Ovary (tissue), 9 donors: ENCODE measurements around the gene SMIM41. TPM values are rescaled to one million over a fixed set of nuclear protein-coding genes. Genes with fewer than 3 reads are reported as not detected.

ENCODE experiments used
- DNase-seq, 5 donors: peaks; one replicate each; pipeline ENCODE4 v3.0.0-alpha.2; 2019 to 2020
- H3K27ac ChIP-seq, 2 donors: fragments of 200-600 bp; one replicate each; pipeline versions ENCODE4 v1.5.1 to v1.8.0; 2019 to 2022
- H3K27me3 ChIP-seq: fragments of 200-600 bp; one replicate; pipeline ENCODE4 v1.8.0; 2022
- H3K36me3 ChIP-seq: fragments of 200-600 bp; sonication (generic); one replicate; pipeline ENCODE4 v1.5.1; 2019
- H3K4me1 ChIP-seq: one replicate; pipeline ENCODE4 v1.8.1; 2013; ENCODE audit warnings: mild to moderate bottlenecking, moderate library complexity; ENCODE audit not compliant: insufficient read depth
- H3K4me3 ChIP-seq: fragments of 200-600 bp; sonication (generic); one replicate; pipeline ENCODE4 v1.5.1; 2017
- H3K9me3 ChIP-seq, 2 donors: fragments of 200-600 bp in 1 of 2; sonication (generic) in 1 of 2; one replicate each; pipeline versions ENCODE4 v1.5.1 to v1.8.1; 2013 to 2019; ENCODE audit warnings: mild to moderate bottlenecking in 1 of 2, moderate library complexity in 1 of 2
- EP300 ChIP-seq: sonication (generic); formaldehyde crosslinking; IDR thresholded peaks from one replicate; pipeline ENCODE4 v1.6.1; 2017; ENCODE audit warnings: antibody characterized with exemption
- POLR2A ChIP-seq: fragments of 450-650 bp; IDR thresholded peaks from one replicate; pipeline ENCODE4 v1.6.1; 2017; ENCODE audit warnings: antibody characterized with exemption, mild to moderate bottlenecking, moderate library complexity
- WGBS, 3 donors: extraction: QIAGEN DNeasy Blood & Tissue Kit in 1 of 3; methylation state at CpG; one replicate each; pipeline versions ENCODE4 v1.1.5 to v1.1.7; 2013 to 2017; 5-methylcytosine and 5-hydroxymethylcytosine counted together
- intact Hi-C, 4 donors: fragments of 100-400 bp; cut with DNase I; formaldehyde crosslinking; loops; one replicate each; pipeline versions ENCODE4 v1.11.0 to v1.15.1; 2022 to 2023
- polyA plus RNA-seq, 2 donors: library from polyadenylated mRNA; stranded (reverse); fragments of 200-250 nt in 1 of 2; fragments of 350-450 nt in 1 of 2; fragmentation: Illumina TruSeq in 1 of 2; extraction: RNeasy Lipid Tissue Mini Kit (QIAGEN cat#74804) in 1 of 2; gene quantifications; one replicate each; pipeline ENCODE4 v1.2.3, GENCODE V29; 2013 to 2014
- total RNA-seq, 7 donors: library from RNA; depleted of rRNA in 2 of 7; stranded (reverse); fragments of >200 nt in 2 of 7; fragmentation: NEBNext Ultra II Directional in 3 of 7; extraction: Animal tissue kit (Norgen Biotek cat#: 25700) in 3 of 7; gene quantifications; one replicate each; pipeline versions ENCODE4 v1.1.0 to v1.2.4, GENCODE V29; 2016 to 2023
- TF ChIP-seq, protein P1 (sequence below), 3 donors: fragments of 450-650 bp in 2 of 3; fragments of 200-600 bp in 1 of 3; IDR thresholded peaks; one replicate each; pipeline versions ENCODE4 v1.5.1 to v1.8.0; 2016 to 2022; ENCODE audit warnings: antibody characterized with exemption in 3 of 3, mild to moderate bottlenecking in 1 of 3
- donor health status: DM: no; HTN: no; CAD: no; lungs with moderate emphysema.
- donor health status: DM: no; HTN: no; CAD: no.
- donor health status: Bipolar disorder and iron deficiency.
- donor health status: DM: yes; HTN: yes; CAD: no.
- donor health status: DM: no; HTN: no; CAD: no.
- donor health status: DM: yes; HTN: yes; CAD: no.

The SMIM41 gene
- total and polyA plus RNA-seq, 9 donors: 0.32 to 4.5 (median 2.8) TPM

DNA sequence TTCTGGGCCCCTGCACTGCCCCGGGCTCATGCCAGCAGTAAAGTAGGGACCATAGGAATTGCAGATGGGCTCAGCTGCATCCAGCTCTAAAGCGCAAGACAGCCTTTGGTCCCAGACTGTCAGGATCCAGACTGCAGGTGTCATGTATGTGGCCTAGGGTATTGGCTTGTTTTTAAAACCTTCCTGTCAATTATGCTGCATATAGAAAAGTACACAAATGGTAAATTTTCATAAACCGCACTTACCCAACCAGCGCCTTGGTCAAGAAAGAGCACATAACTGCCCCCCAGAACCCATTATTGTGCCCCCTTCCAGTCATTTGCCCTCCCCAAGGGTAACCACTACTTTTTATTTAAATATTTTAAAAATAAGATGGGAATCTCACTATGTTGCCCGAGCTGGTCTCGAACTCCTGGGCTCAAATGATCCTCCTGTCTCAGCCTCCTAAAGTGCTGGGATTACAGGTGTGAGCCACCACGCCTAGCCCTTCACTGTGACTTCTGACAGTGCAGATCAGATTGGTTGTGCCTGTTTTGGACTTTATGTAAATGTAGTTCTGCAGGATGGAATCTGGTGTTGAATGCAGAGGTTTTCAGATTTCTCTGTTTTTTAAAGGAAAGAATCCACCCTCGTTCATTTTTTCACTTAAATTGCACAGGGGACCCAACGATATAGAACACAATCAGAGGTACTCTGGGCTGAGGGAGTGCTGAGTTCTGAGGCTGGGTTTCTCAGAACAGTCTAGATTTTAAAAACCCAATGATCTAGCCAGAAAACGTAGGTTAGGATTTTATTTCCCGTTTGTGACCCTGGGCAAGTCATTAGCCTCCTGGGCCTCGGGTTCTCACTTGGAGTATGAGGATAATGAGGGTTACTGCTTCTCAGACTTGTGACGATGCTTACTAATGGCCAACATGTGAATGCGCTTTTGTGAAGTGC, 21.6 kb upstream of the SMIM41 start:
- 87 to 93% (median 90%) methylated on average over 14 of the region's 14 CpGs for WGBS, 3 donors
- Histone ChIP-seq H3K9me3 (no peaks in the 10 kb centered on the region), H3K36me3 (no peaks in the 10 kb centered on the region), H3K27me3 (no peaks in the 10 kb centered on the region), H3K4me3 (no peak overlapping the region), H3K4me1 (peaks cover 10% of the 10 kb centered on the region), H3K27ac (no peak overlapping the region)
- intact Hi-C loops: no loop called here
- DNase-seq: peak in 1 of 5 donors; percentile 44
- TF ChIP-seq, protein P1, sequence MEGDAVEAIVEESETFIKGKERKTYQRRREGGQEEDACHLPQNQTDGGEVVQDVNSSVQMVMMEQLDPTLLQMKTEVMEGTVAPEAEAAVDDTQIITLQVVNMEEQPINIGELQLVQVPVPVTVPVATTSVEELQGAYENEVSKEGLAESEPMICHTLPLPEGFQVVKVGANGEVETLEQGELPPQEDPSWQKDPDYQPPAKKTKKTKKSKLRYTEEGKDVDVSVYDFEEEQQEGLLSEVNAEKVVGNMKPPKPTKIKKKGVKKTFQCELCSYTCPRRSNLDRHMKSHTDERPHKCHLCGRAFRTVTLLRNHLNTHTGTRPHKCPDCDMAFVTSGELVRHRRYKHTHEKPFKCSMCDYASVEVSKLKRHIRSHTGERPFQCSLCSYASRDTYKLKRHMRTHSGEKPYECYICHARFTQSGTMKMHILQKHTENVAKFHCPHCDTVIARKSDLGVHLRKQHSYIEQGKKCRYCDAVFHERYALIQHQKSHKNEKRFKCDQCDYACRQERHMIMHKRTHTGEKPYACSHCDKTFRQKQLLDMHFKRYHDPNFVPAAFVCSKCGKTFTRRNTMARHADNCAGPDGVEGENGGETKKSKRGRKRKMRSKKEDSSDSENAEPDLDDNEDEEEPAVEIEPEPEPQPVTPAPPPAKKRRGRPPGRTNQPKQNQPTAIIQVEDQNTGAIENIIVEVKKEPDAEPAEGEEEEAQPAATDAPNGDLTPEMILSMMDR (IDR thresholded peaks at IDR 0.05): no peak
- TF ChIP-seq EP300: no peak
- no peak for TF ChIP-seq POLR2A

DNA sequence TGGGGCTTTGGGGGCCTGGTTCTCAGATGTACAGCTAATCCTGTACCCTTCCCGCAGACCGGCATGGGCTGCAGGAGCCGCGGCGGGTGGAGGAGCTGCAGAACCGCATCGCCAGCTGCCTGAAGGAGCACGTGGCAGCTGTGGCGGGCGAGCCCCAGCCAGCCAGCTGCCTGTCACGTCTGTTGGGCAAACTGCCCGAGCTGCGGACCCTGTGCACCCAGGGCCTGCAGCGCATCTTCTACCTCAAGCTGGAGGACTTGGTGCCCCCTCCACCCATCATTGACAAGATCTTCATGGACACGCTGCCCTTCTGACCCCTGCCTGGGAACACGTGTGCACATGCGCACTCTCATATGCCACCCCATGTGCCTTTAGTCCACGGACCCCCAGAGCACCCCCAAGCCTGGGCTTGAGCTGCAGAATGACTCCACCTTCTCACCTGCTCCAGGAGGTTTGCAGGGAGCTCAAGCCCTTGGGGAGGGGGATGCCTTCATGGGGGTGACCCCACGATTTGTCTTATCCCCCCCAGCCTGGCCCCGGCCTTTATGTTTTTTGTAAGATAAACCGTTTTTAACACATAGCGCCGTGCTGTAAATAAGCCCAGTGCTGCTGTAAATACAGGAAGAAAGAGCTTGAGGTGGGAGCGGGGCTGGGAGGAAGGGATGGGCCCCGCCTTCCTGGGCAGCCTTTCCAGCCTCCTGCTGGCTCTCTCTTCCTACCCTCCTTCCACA, 20.7 kb upstream of the SMIM41 start:
- no peaks in the 10 kb centered on the region for H3K36me3 ChIP-seq
- intact Hi-C loops: no loop called here
- TF ChIP-seq POLR2A: peak; percentile 33
- TF ChIP-seq, protein P1 (IDR thresholded peaks at IDR 0.05): no peak
- H3K4me1 ChIP-seq: peaks cover 12% of the 10 kb centered on the region
- WGBS, 3 donors: 79 to 82% (median 80%) methylated on average over 25 of the region's 25 CpGs
- DNase-seq: peak; percentile 48 to 86 (median 76)
- H3K27me3 ChIP-seq: no peaks in the 10 kb centered on the region
- H3K4me3 ChIP-seq: no peak overlapping the region
- H3K27ac ChIP-seq: no peak overlapping the region
- H3K9me3 ChIP-seq: no peaks in the 10 kb centered on the region

DNA sequence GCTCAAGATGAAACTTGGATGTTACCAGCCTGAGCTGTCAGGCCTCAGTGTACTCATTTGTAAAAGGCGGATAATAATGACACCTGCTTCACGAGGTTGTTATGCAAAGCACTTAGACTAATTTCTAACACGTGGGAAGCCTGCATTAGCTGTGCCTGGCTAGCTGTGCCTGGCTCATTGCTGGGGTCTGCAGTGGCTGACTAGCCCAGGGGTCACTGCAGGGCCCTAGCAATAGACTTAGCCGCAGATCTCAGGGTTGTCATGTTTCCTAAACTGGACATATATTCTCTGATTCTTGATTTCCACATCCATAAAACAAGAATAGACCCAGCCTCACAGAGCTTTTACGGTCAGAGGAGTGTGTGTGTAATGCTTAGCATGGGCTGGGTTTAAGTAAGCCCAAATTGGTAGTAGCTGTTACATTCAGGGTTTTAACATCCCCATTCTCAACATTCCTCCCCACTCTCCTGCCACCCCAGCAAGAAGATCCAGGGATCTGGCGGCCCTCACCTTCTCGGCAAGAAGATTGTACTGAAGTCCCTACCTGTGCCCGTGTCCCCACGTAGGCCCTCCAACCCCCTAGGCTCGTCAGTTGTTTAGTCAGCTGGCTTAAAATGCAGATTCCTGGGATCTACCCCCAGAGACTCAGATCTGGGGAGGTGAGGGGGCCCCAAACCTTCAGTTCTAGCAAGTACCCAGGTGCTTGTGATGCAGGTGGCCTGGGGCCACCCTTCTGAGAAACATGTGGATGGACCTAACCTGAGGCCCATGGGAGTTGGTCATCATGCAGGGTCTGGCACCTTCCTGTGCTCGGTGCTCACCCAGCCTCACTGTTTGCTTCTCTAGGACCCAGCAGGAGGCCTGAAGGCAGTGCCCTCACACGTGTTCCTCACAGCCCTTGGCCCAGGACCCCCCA, 19.7 kb upstream of the SMIM41 start:
- 79 to 80% (median 80%) methylated on average over 12 of the region's 12 CpGs for WGBS, 3 donors
- peaks cover 17% of the 10 kb centered on the region for H3K4me1 ChIP-seq

DNA sequence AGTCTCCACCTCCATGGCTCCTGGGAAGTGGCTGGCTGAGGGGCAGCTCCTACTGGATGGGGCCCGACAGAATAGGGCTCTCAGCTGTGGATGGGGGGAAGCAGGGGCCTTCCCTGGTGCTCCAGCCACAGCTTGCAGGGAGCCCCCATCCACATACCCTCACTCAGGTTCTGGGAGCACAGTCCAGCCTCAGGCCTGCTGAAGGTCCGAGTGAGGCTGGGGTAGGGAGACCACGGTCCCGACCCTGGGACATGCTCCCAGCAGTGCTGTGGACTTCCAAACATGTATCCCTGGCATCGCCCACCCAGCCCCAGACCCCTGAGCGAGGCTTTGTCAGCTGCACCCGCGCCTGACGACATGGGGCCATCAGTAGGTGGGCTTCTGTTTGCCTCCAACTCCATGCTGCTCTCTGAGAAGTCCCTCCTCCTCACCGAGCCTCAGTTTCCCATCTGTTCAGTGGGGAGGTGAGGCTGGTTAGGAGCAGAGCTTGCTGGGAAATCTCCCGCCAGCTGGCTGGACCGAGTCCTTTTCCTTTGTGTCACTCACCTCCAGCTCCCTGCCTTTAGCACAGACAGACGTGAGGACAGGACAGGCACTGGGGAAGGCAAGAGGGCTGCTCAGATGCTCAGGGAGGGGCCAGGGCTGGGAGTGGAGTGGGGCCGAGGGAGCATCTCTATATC, 18.9 kb upstream of the SMIM41 start:
- Histone ChIP-seq H3K36me3 (no peaks in the 10 kb centered on the region), H3K4me1 (peaks cover 17% of the 10 kb centered on the region), H3K9me3 (no peaks in the 10 kb centered on the region), H3K4me3 (no peak overlapping the region), H3K27me3 (no peaks in the 10 kb centered on the region), H3K27ac (no peak overlapping the region)
- 81 to 86% (median 82%) methylated on average over 14 of the region's 14 CpGs for WGBS, 3 donors
- TF ChIP-seq, protein P1 (IDR thresholded peaks at IDR 0.05): no peak
- TF ChIP-seq POLR2A (no peak), EP300 (no peak)
- intact Hi-C loops: no loop called here
- DNase-seq: peak in 2 of 5 donors; percentile 64 to 77

More for the DNA sequence above, 19.7 kb upstream of the SMIM41 start:
- Histone ChIP-seq H3K27ac (no peak overlapping the region), H3K36me3 (no peaks in the 10 kb centered on the region), H3K4me3 (no peak overlapping the region), H3K9me3 (no peaks in the 10 kb centered on the region), H3K27me3 (no peaks in the 10 kb centered on the region)
- TF ChIP-seq POLR2A (peak; percentile 18), EP300 (no peak)
- intact Hi-C loops: no loop called here
- DNase-seq: peak; percentile 39 to 82 (median 68)
